Left renal pelvis (tissue), 4 donors: Measurements from ENCODE around the gene GCNA. TPM values are rescaled to one million over a fixed set of nuclear protein-coding genes. Genes with fewer than 3 reads are reported as not detected.
"Not testable (repeated sequence)": the region's sequence is repeated elsewhere in the genome, so short reads cannot be mapped to it uniquely, and the experiment has no call there.

Experiments used
- DNase-seq, 4 donors: peaks; one replicate each; pipeline ENCODE4 v3.0.0-alpha.2; 2013; ENCODE audit warnings: low read depth in 4 of 4, low spot score in 3 of 4
- polyA plus RNA-seq, 4 donors: library from polyadenylated mRNA; unstranded; fragments of 120-200 nt; gene quantifications; one replicate each; pipeline ENCODE4 v1.2.1, GENCODE V29; 2013; ENCODE audit not compliant: insufficient read length in 4 of 4

The GCNA gene
- polyA plus RNA-seq, 4 donors = 1.7 to 4.6 (median 2.0) TPM

DNA sequence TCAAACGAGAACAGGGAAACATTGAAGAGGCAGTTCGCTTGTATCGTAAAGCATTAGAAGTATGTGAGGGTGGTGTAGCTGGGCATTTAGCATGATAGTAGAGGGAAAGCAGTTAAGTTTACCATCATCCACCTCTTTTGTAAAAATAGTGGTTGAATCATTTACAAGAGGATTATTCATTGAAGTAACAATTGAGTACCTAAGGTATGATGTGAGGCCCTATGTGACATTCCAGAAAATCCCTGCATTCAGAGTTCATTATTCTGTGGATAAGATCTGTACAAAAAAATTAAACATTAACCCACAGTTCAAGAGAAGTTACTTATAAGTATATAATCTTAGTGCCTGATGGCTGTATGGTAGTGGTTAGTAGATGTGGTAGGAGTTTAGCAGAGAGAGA, 22.2 kb upstream of the GCNA start:
- DNase-seq = no peak

DNA sequence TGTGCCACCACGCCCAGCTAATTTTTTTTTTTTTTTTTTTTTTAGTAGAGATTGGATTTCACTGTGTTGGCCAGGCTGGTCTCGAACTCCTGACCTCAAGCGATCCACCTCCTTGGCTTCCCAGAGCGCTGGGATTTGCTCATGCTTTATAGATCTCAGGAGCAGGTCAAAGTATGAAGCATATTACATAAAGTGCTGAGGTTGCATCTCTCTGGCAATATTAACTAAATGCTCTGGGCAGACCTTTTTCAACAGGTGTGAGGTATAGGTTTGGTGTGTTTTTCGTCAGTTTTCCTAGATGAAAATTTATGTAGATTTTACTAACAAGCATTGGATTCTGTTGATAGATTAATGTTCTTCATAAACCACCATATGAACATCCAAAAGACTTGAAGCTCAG, 19.3 kb upstream of the GCNA start:
- no peak for DNase-seq

- not testable (repeated sequence) for DNase-seq
Measured at GRCh38 chrX:71559773-71560172, 18.5 kb upstream of the GCNA start.

GRCh38 chrX:71563921-71564320, 14.3 kb upstream of the GCNA start:
- no peak for DNase-seq

DNA sequence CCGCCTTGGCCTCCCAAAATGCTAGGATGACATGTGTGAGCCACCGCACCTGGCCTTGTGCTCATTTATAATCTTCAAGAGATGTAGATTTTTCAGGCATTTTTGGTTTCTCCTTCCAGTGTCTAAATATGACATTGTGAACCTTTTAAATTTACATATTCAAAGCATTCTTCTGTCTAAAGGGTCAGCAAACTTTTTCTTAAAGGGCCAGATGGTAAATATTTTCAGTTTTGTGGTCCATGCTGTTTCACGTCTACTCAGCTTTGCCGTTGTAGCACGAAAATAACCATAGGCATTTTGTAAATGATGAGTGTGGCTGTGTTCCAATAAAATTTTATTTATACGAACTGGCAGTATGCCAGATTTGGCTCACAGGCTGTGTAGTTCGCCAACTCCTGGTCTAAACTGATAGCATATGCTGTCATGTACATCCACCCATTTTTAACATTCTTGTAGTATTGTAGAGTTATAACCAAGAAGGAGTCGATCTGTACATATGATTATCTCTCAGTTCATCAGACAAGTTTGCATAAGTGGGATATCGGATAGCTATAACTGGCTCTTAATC, 12.7 kb upstream of the GCNA start:
- no peak for DNase-seq

GRCh38 chrX:71571390-71571789, 6.8 kb upstream of the GCNA start:
- not testable (repeated sequence) for DNase-seq

- DNase-seq = no peak
Measured at GRCh38 chrX:71573590-71573989, 4.6 kb upstream of the GCNA start.

GRCh38 chrX:71577682-71578081, 555 bp upstream of the GCNA start:
- DNase-seq = no peak

DNA sequence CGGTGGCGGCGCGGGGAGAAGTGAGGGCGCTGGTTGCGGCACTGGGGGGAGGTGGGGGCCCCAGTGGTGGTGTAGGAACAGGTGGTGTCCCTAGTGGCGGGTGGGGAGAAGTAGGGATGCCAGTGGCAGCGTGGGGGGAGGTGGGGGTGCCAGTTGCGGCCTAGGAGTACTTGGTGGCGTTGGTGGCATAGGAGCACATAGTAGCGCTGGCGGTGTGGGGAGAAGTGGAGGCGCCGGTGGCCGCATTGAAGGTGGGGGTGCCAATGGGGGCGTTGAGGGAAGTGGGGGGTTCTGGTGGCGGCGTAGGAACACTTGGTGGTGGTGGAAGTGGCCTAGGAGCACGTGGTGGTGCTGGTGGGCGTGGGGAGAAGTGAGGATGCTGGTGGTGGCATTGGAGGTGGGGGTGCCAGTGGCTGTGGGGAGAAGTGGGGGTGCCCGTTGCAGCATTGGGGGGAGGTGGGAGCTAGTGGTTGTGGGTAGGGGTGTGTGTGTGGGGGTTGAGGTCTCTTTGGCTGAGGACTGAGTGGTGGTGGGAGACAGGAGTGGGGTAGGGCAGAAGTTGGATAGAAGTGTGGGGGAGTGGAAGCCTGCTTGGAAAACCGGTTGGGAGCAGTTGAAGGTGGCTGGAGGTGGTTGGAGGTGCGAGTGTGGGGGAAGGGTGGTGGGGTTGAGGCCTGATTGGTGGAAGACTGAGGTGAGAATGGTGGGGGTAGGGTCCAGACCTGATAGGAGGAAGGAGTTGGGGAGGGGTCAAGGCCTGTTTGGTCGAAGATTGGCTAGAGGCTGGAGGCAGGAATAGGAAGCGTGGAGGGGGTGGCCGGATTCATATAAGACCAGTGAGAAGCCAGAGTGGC, 1.1 kb downstream of the GCNA start:
- no peak for DNase-seq

DNA sequence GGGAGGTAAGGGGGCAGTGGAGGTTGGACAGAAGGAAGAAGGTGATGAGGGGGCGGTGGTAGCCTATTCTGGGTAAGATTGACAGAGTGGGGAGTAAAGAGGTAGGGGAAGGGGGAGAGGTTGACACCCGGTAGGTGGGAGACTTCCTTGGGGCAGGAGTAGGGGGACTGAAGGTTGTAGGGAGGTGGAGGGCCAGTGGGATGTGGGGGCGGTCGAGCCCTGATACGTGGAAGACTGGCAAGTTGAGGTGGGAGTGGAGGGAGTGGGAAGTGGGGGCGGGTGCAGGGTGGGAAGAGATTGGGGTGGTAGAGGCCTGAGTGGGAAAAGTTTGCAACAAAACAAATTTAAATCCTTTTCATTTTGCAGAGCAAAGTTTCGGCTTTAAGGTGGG, 1.7 kb downstream of the GCNA start:
- no peak for DNase-seq

GRCh38 chrX:71581210-71581609, 3.0 kb downstream of the GCNA start:
- no peak for DNase-seq

DNA sequence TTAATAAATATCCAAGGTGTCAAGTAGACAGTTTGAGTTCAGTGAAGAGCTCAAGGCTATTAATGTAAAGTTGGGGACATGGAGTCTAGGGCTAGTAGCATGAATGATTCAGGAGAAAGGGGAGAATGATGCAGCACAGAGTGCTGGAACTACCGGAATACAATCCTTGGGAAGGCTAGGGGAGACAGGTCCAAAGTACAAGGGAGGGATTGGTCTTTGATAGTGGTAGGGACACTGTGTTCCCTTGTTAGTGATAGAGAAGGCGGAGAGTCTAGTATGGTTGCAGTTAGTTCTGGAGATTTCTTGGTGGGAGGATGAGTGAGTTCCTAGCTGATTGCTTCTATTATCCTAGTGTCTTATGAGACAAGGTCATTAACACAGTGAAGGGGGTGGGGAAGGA, 8.7 kb downstream of the GCNA start:
- DNase-seq = no peak

DNA sequence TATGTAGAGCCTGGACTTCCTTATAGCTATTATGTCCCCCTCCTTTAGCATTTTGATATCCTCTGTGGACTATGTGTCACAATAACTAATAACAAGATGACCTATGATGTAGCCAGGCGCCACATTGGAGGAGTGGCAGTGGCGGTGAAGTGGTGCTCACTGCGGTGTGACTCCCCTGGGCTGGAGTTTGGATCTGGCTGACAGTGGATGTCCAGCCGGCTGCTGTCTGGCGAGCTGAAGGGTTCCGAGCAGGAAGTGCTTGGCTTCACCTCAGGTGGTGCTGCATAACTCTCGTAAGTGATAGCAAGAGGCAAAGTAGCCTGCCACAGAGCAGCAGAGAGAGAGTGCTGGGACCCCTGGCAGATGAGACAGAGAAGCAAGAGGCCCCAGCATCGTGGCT, 15.0 kb downstream of the GCNA start:
- DNase-seq = not testable (repeated sequence)

DNA sequence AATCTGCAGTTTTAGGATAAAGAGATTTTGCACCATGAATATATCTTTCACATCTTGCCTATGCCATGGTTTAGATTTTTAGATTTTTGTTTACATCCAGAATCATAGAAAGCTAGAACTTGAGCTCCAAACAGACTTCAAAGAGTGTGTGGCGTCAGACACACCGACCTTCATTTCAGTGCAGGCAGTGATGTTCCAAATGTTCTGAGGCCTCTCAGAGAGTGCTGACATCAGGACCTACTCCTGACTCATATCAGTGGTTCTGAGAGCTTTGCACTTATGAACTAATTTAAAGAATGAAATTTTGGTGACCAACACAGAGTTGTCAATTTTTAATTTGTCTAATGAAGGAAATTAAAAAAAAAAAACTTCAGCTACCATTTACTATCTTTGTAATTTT, 21.7 kb downstream of the GCNA start:
- no peak for DNase-seq

DNA sequence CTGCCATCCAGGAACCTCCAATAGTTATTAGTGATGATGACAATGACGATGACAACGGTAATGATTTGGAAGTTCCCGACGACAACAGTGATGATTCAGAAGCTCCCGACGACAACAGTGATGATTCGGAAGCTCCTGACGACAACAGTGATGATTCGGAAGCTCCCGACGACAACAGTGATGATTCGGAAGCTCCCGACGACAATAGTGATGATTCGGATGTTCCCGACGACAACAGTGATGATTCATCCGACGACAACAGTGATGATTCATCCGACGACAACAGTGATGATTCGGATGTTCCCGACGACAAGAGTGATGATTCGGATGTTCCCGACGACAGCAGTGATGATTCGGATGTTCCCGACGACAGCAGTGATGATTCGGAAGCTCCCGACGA, 25.4 kb downstream of the GCNA start:
- DNase-seq = no peak

- no peak for DNase-seq
Measured at GRCh38 chrX:71604141-71604540, 25.9 kb downstream of the GCNA start.

GRCh38 chrX:71604796-71605568, 26.7 kb downstream of the GCNA start:
- DNase-seq = no peak

GRCh38 chrX:71606536-71607216, 28.4 kb downstream of the GCNA start:
- DNase-seq = no peak

GRCh38 chrX:71607488-71607887, 29.3 kb downstream of the GCNA start:
- DNase-seq = no peak

DNA sequence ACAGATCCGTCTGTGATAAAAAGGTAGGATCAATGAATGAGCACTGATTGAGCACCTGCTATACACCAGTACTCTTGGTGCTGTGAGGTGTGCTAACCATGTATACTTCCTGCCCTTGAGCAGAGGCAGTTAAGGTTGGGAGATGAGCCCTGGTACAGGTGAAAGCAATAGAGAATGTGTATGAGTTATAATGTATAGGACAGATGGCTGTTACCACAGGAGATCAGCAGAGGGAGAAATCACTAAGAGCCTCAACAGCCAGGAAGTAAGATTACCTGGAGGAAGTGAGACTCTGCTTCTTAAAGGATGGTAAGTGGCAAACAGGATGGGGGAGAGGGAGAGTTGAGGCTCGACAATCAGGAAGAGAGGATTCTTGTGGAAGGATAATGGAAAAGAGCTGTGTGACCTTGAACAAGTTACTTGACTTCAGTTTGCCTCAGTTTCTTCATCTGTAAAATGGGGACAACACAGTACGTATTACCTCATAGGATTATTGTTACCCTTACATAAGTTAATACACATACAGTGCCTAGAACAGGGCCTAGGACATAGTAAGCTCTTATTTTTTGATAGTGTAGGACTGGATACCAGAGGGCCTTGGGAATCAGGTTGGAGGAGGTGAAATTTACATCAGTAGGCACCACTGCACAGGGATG, 31.0 kb downstream of the GCNA start:
- DNase-seq = no peak

DNA sequence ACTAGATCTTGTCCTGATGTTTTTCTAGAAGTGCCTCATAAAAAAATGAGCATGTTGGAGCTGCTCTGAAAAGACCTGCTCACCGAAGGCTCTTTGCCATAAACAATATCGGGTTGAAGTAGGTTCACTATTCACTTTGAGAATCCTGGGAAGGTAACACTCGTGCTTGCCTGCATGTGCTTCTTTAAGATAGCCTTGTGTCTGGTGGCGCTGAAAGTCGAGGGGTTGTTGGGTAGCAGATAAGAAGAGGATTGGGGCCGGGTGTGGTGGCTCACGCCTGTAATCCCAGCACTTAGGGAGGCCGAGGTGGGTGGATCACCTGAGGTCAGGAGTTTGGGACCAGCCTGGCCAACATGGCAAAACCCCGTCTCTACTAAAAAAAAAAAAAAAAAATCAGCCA, 33.5 kb downstream of the GCNA start:
- not testable (repeated sequence) for DNase-seq
